Tibial nerve (tissue), 4 donors: ENCODE data around the gene MAGI1.

Experiments
- EP300 ChIP-seq, 2 donors: sonication (generic); formaldehyde crosslinking; IDR thresholded peaks; one replicate each; pipeline ENCODE4 v1.6.1; 2017; ENCODE audit warnings: antibody characterized with exemption in 2 of 2, mild to moderate bottlenecking in 1 of 2
- TF ChIP-seq, protein P1 (sequence below), 5 experiments: fragments of 200-600 bp in 3 of 5; fragments of 450-650 bp in 2 of 5; sonication (generic) in 3 of 5; IDR thresholded peaks; one replicate each; pipeline ENCODE4 v1.5.1; 2016 to 2019; ENCODE audit warnings: antibody characterized with exemption in 5 of 5, mild to moderate bottlenecking in 3 of 5, moderate library complexity in 2 of 5

DNA sequence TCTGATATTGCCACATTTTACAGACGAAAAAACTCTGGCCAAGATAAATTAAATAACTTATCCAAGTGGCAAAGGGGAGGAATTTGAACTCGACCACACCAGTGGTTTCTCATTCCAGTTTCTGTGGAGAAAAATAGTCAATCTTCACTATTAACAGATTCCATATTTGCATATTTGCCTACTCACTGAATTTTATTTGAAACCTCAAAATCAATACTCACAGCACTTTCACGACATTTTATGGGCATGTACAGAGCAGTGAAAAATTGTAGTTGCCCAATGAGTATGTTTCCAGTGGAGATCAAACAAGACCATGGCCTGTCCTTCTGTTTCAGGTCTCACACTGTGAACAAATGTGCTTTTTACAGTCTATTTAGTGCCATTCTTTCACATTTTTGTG, 374.3 kb downstream of the MAGI1 start:
- TF ChIP-seq, protein P1, sequence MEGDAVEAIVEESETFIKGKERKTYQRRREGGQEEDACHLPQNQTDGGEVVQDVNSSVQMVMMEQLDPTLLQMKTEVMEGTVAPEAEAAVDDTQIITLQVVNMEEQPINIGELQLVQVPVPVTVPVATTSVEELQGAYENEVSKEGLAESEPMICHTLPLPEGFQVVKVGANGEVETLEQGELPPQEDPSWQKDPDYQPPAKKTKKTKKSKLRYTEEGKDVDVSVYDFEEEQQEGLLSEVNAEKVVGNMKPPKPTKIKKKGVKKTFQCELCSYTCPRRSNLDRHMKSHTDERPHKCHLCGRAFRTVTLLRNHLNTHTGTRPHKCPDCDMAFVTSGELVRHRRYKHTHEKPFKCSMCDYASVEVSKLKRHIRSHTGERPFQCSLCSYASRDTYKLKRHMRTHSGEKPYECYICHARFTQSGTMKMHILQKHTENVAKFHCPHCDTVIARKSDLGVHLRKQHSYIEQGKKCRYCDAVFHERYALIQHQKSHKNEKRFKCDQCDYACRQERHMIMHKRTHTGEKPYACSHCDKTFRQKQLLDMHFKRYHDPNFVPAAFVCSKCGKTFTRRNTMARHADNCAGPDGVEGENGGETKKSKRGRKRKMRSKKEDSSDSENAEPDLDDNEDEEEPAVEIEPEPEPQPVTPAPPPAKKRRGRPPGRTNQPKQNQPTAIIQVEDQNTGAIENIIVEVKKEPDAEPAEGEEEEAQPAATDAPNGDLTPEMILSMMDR (IDR thresholded peaks at IDR 0.05) = no peak
- no peak for TF ChIP-seq EP300 (IDR thresholded peaks at IDR 0.05)
